IMR-90 (cell line): ENCODE measurements around the gene MAB21L4. TPM values are rescaled to one million over a fixed set of nuclear protein-coding genes. Genes with fewer than 3 reads are reported as not detected.

Experiments
- ATAC-seq: fragments of 200-7000 bp; cut with Tn5 transposase; 2 replicates; pipeline ENCODE4 v1.9.1; 2020; ENCODE audit warnings: low read depth, mild to moderate bottlenecking, moderate library complexity
- BruUV-seq: library from RNA; stranded (reverse); fragments of 400-500 nt; replicated peaks from 2 replicates; lab custom pipeline; 2021; lab: Mats Ljungman, UMichigan
- CTCF ChIA-PET: fragments of 300-600 bp; formaldehyde crosslinking; extraction: SDS; loops from one replicate; lab custom pipeline; 2021; ENCODE audit warnings: antibody characterized with exemption; lab: Yijun Ruan, JAX
- POLR2A ChIA-PET: fragments of 300-600 bp; sonication (Branson Sonifier 250); formaldehyde crosslinking; loops from one replicate; lab custom pipeline; 2022; ENCODE audit warnings: antibody characterized with exemption; ENCODE audit not compliant: unreplicated experiment; lab: Charles Lee
- DNase-seq: peaks from one replicate; pipeline ENCODE4 v3.0.0; 2013
- H2AFZ ChIP-seq: replicated peaks from 2 replicates; pipeline ENCODE3; 2013; ENCODE audit warnings: low read length, mild to moderate bottlenecking; ENCODE audit not compliant: poor library complexity
- H2AK5ac ChIP-seq: 2 replicates; pipeline ENCODE4 v1.6.1; 2013; ENCODE audit warnings: low read depth, low read length, inconsistent platforms
- H2AK9ac ChIP-seq: replicated peaks from 2 replicates; pipeline ENCODE3; 2013; ENCODE audit warnings: mild to moderate bottlenecking, low read depth, low read length, moderate library complexity; ENCODE audit not compliant: poor library complexity
- H2BK120ac ChIP-seq: 2 replicates; pipeline ENCODE4 v1.6.1; 2013; ENCODE audit warnings: low read depth, low read length, inconsistent platforms
- H2BK15ac ChIP-seq: 3 replicates; pipeline ENCODE4 v1.6.1; 2013; ENCODE audit warnings: low read depth, low read length, inconsistent platforms
- H2BK20ac ChIP-seq: 2 replicates; pipeline ENCODE4 v1.6.1; 2013; ENCODE audit warnings: low read depth, mild to moderate bottlenecking, inconsistent platforms, low read length, moderate library complexity
- H2BK5ac ChIP-seq: 2 replicates; pipeline ENCODE4 v1.6.1; 2013; ENCODE audit warnings: mild to moderate bottlenecking, low read depth, low read length, inconsistent platforms; ENCODE audit not compliant: poor library complexity, severe bottlenecking
- H3K14ac ChIP-seq: replicated peaks from 2 replicates; pipeline ENCODE4 v1.6.1; 2013; ENCODE audit warnings: low read depth, low read length, inconsistent platforms
- H3K18ac ChIP-seq: 2 replicates; pipeline ENCODE4 v1.6.1; 2013; ENCODE audit warnings: low read depth, low read length, control low read depth
- H3K23ac ChIP-seq: 2 replicates; pipeline ENCODE4 v1.6.1; 2013; ENCODE audit warnings: low read depth, low read length, inconsistent platforms
- H3K27ac ChIP-seq: 2 replicates; pipeline ENCODE4 v1.5.1; 2013; ENCODE audit warnings: mild to moderate bottlenecking, control low read depth, low read length; ENCODE audit not compliant: insufficient read depth
- H3K27me3 ChIP-seq: 2 replicates; pipeline ENCODE4 v1.6.1; 2013; ENCODE audit warnings: low read length; ENCODE audit not compliant: control insufficient read depth, insufficient read depth
- H3K36me3 ChIP-seq: 2 replicates; pipeline ENCODE4 v1.6.1; 2013; ENCODE audit warnings: low read length, mixed read lengths; ENCODE audit not compliant: control insufficient read depth, insufficient read depth
- H3K4ac ChIP-seq: 2 replicates; pipeline ENCODE4 v1.6.1; 2013; ENCODE audit warnings: low read depth, low read length, inconsistent platforms
- H3K4me1 ChIP-seq: 2 replicates; pipeline ENCODE4 v1.6.1; 2013; ENCODE audit warnings: low read length, mixed read lengths; ENCODE audit not compliant: control insufficient read depth, insufficient read depth
- H3K4me2 ChIP-seq: 2 replicates; pipeline ENCODE4 v1.6.1; 2013; ENCODE audit warnings: low read depth, mild to moderate bottlenecking, control low read depth, low read length, moderate library complexity
- H3K4me3 ChIP-seq: 2 replicates; pipeline ENCODE4 v1.5.1; 2013; ENCODE audit warnings: low read depth, mild to moderate bottlenecking, control low read depth, low read length, moderate library complexity; ENCODE audit not compliant: insufficient read depth
- H3K56ac ChIP-seq: 2 replicates; pipeline ENCODE4 v1.6.1; 2013; ENCODE audit warnings: low read length, inconsistent platforms; ENCODE audit not compliant: insufficient read depth; ENCODE audit errors: extremely low read depth
- H3K79me1 ChIP-seq, 2 experiments: 2 replicates each; pipeline ENCODE4 v1.6.1; 2013; ENCODE audit warnings: low read length in 2 of 2, inconsistent platforms in 1 of 2, low read depth in 1 of 2
- H3K9ac ChIP-seq: 2 replicates; pipeline ENCODE4 v1.6.1; 2013; ENCODE audit warnings: low read depth, low read length, control low read depth
- H3K9me1 ChIP-seq: 2 replicates; pipeline ENCODE4 v1.6.1; 2013; ENCODE audit warnings: low read length, inconsistent platforms; ENCODE audit not compliant: insufficient read depth
- H3K9me3 ChIP-seq: 2 replicates; pipeline ENCODE4 v1.6.1; 2013; ENCODE audit warnings: low read length; ENCODE audit not compliant: control insufficient read depth, insufficient read depth
- H4K20me1 ChIP-seq: 2 replicates; pipeline ENCODE4 v1.6.1; 2013; ENCODE audit warnings: low read length, inconsistent platforms; ENCODE audit not compliant: insufficient read depth
- H4K5ac ChIP-seq: 2 replicates; pipeline ENCODE4 v1.6.1; 2013; ENCODE audit warnings: mild to moderate bottlenecking, low read depth, low read length, control low read depth
- H4K8ac ChIP-seq, 2 experiments: 2 replicates each; pipeline ENCODE4 v1.6.1; 2013; ENCODE audit warnings: low read depth in 2 of 2, low read length in 2 of 2, control low read depth in 1 of 2, inconsistent platforms in 1 of 2
- H4K91ac ChIP-seq: 2 replicates; pipeline ENCODE4 v1.6.1; 2013; ENCODE audit warnings: low read depth, low read length, inconsistent platforms; ENCODE audit not compliant: insufficient read depth
- CEBPB ChIP-seq: IDR thresholded peaks from 2 replicates; pipeline ENCODE4 v1.6.1; 2012; ENCODE audit warnings: low read depth, low read length, improper control_type of control experiment
- CHD1 ChIP-seq: IDR thresholded peaks from 2 replicates; pipeline ENCODE4 v1.6.1; 2012; ENCODE audit warnings: low read depth, low read length, improper control_type of control experiment
- MAFK ChIP-seq: IDR thresholded peaks from 2 replicates; pipeline ENCODE4 v1.6.1; 2012; ENCODE audit warnings: low read depth, low read length, improper control_type of control experiment
- MXI1 ChIP-seq: IDR thresholded peaks from 2 replicates; pipeline ENCODE4 v1.6.1; 2012; ENCODE audit warnings: low read depth, mild to moderate bottlenecking, low read length, moderate library complexity, borderline replicate concordance
- RFX5 ChIP-seq: IDR thresholded peaks from 2 replicates; pipeline ENCODE4 v1.8.0; 2012; ENCODE audit warnings: low read depth, mild to moderate bottlenecking, low read length, moderate library complexity
- WGBS, 2 experiments: methylation state at CpG; one replicate each; pipeline versions ENCODE4 v1.1.5 to v1.1.7; 2013; ENCODE audit warnings: missing lambda C conversion rate in 2 of 2; ENCODE audit not compliant: insufficient read length in 1 of 2; ENCODE audit errors: extremely low coverage in 2 of 2; 5-methylcytosine and 5-hydroxymethylcytosine counted together
- dilution Hi-C: fragments of 300-500 bp; cut with HindIII; formaldehyde crosslinking; loops from one replicate; pipeline ENCODE4 v1.14.3; 2018; ENCODE audit warnings: low sequenced_read_pairs; ENCODE audit not compliant: unreplicated experiment
- in situ Hi-C: fragments of 300-500 bp; cut with MboI; formaldehyde crosslinking; loops from 3 replicates; pipeline ENCODE4 v1.14.3; 2019; ENCODE audit warnings: low sequenced_read_pairs, inconsistent platforms, mixed read lengths
- intact Hi-C: fragments of 100-400 bp; cut with micrococcal nuclease; formaldehyde crosslinking; loops from 2 replicates; pipeline ENCODE4 v1.10.0; 2022
- polyA plus RNA-seq, 3 experiments: library from polyadenylated mRNA; depleted of rRNA; stranded (reverse); fragments of >200 nt; gene quantifications; 2 replicates each; pipeline ENCODE4 v1.2.3, GENCODE V29; 2012; ENCODE audit warnings: low replicate concordance in 1 of 3
- total RNA-seq: library from RNA; depleted of rRNA; stranded (reverse); fragments of >200 nt; gene quantifications from 2 replicates; pipeline ENCODE4 v1.2.3, GENCODE V29; 2012

The MAB21L4 gene
- total and polyA plus RNA-seq, 2 of the 4 experiments (the other 2 are of a cell fraction) = not detected

- Histone ChIP-seq H3K36me3 (no peaks in the 10 kb centered on the region), H3K56ac (no peak overlapping the region), H2BK15ac (no peak overlapping the region), H2AFZ (no peak overlapping the region), H2AK5ac (no peak overlapping the region), H3K14ac (no peak overlapping the region), H4K5ac (no peak overlapping the region), H3K9ac (no peak overlapping the region), H4K20me1 (no peaks in the 10 kb centered on the region), H3K79me1 (no peaks in the 10 kb centered on the region), H3K9me1 (no peaks in the 10 kb centered on the region), H2BK20ac (no peak overlapping the region), H3K4me1 (no peaks in the 10 kb centered on the region), H3K9me3 (no peaks in the 10 kb centered on the region), H2AK9ac (no peak overlapping the region), H4K8ac (no peak overlapping the region), H3K23ac (no peak overlapping the region), H3K4ac (no peak overlapping the region), H3K27me3 (peaks cover 54% of the 10 kb centered on the region), H3K4me2 (no peak overlapping the region), H3K4me3 (no peak overlapping the region), H2BK5ac (no peak overlapping the region), H4K91ac (no peak overlapping the region), H3K27ac (no peak overlapping the region), H2BK120ac (no peak overlapping the region), H3K18ac (no peak overlapping the region)
- intact Hi-C loops = no loop called here
- dilution Hi-C loops = no loop called here
- ChIA-PET POLR2A (no interaction called here), CTCF (interaction anchor here (1.3 kb wide), 1 partner anchor 10 kb away, joined by 6 read pairs; no protein-coding TSS in a partner anchor)
- no peak for DNase-seq
- TF ChIP-seq CHD1 = no peak
- TF ChIP-seq RFX5 = no peak
- no peak for TF ChIP-seq CEBPB
- TF ChIP-seq MAFK = no peak
- TF ChIP-seq MXI1 = no peak
- in situ Hi-C loops = loop anchor here (25.0 kb wide), 1 partner anchor 801 kb away; no protein-coding TSS in a partner anchor
- no peak for ATAC-seq
- BruUV-seq = no TSS peak
- WGBS, 2 experiments = no CpG with 5 or more reads among the region's 2 CpGs
These were observed 34.4 kb downstream of the MAB21L4 start for GRCh38 chr2:240861547-240861946.
